GM18499 (cell line): ENCODE measurements around the gene TOP3B.

Experiments
- ATAC-seq: cut with Tn5 transposase; IDR thresholded peaks from one replicate; pipeline ENCODE4 v1.9.1; 2021; ENCODE audit warnings: moderate number of reproducible peaks; ENCODE audit not compliant: insufficient read depth, unreplicated experiment

Gene TOP3B

GRCh38 chr22:21964234-21964633 is 18.4 kb downstream of the TOP3B start:
- no peak for ATAC-seq

GRCh38 chr22:21963790-21964211 is 18.8 kb downstream of the TOP3B start:
- ATAC-seq = no peak

- ATAC-seq = no peak
These were observed 19.3 kb downstream of the TOP3B start for GRCh38 chr22:21963286-21963685.

GRCh38 chr22:21962655-21962949 is 20.0 kb downstream of the TOP3B start:
- ATAC-seq = no peak

- ATAC-seq = no peak
These were observed 20.5 kb downstream of the TOP3B start for GRCh38 chr22:21961886-21962654.

GRCh38 chr22:21961127-21961867 is 21.3 kb downstream of the TOP3B start:
- no peak for ATAC-seq

- ATAC-seq = no peak
These were observed 22.1 kb downstream of the TOP3B start for GRCh38 chr22:21960200-21961126.

GRCh38 chr22:21959274-21960074 is 23.1 kb downstream of the TOP3B start:
- no peak for ATAC-seq

GRCh38 chr22:21958360-21959273 is 24.0 kb downstream of the TOP3B start:
- ATAC-seq = no peak

GRCh38 chr22:21952586-21953571 is 29.7 kb downstream of the TOP3B start, which contains the start of gene PPM1F:
PPM1F (minus strand) TSS chr22:21952848; CDS start chr22:21946048, 6,800 bp downstream.
- no peak for ATAC-seq

- ATAC-seq = no peak
These were observed 30.6 kb downstream of the TOP3B start for GRCh38 chr22:21951931-21952465.

- no peak for ATAC-seq
These were observed 31.5 kb downstream of the TOP3B start for GRCh38 chr22:21951062-21951461.

- no peak for ATAC-seq
These were observed 32.6 kb downstream of the TOP3B start for GRCh38 chr22:21949948-21950347.

- ATAC-seq = no peak
These were observed 33.0 kb downstream of the TOP3B start for GRCh38 chr22:21949569-21949918.

- ATAC-seq = no peak
These were observed 33.6 kb downstream of the TOP3B start for GRCh38 chr22:21948824-21949568.

- ATAC-seq = no peak
These were observed 34.2 kb downstream of the TOP3B start for GRCh38 chr22:21948390-21948789.
